Kidney capillary endothelial cell (primary cell): ENCODE results near the gene AAK1.
"Not testable (repeated sequence)": the region's sequence is repeated elsewhere in the genome, so short reads cannot be mapped to it uniquely, and the experiment has no call there.

Experiments used
- DNase-seq: peaks from one replicate; pipeline ENCODE4 v3.0.0-alpha.2; 2018; ENCODE audit warnings: low spot score

Gene AAK1

GRCh38 chr2:69600425-69600824, 43.1 kb downstream of the AAK1 start:
- DNase-seq = no peak

- no peak for DNase-seq
Measured at GRCh38 chr2:69597843-69598610, 45.5 kb downstream of the AAK1 start.

- no peak for DNase-seq
Measured at GRCh38 chr2:69597105-69597504, 46.4 kb downstream of the AAK1 start.

- DNase-seq = no peak
Measured at GRCh38 chr2:69594341-69594740, 49.2 kb downstream of the AAK1 start.

GRCh38 chr2:69592511-69592910, 51.0 kb downstream of the AAK1 start:
- DNase-seq = no peak

- DNase-seq = no peak
Measured at GRCh38 chr2:69589973-69590652, 53.4 kb downstream of the AAK1 start.

GRCh38 chr2:69588945-69589344, 54.6 kb downstream of the AAK1 start:
- DNase-seq = no peak

- no peak for DNase-seq
Measured at GRCh38 chr2:69588403-69588802, 55.1 kb downstream of the AAK1 start.

GRCh38 chr2:69585855-69586555, 57.5 kb downstream of the AAK1 start:
- DNase-seq = no peak

GRCh38 chr2:69584127-69584889, 59.2 kb downstream of the AAK1 start:
- no peak for DNase-seq

- no peak for DNase-seq
Measured at GRCh38 chr2:69583321-69583833, 60.2 kb downstream of the AAK1 start.

- no peak for DNase-seq
Measured at GRCh38 chr2:69582582-69583176, 60.9 kb downstream of the AAK1 start.

- no peak for DNase-seq
Measured at GRCh38 chr2:69581774-69582581, 61.6 kb downstream of the AAK1 start.

- DNase-seq = no peak
Measured at GRCh38 chr2:69580486-69580885, 63.1 kb downstream of the AAK1 start.

GRCh38 chr2:69579536-69579935, 64.0 kb downstream of the AAK1 start:
- DNase-seq = no peak

GRCh38 chr2:69578198-69578540, 65.4 kb downstream of the AAK1 start:
- DNase-seq = no peak

GRCh38 chr2:69577467-69578197, 65.9 kb downstream of the AAK1 start:
- no peak for DNase-seq

GRCh38 chr2:69576880-69577279, 66.7 kb downstream of the AAK1 start:
- no peak for DNase-seq

GRCh38 chr2:69575926-69576325, 67.6 kb downstream of the AAK1 start:
- DNase-seq = no peak

GRCh38 chr2:69575371-69575770, 68.2 kb downstream of the AAK1 start:
- DNase-seq = not testable (repeated sequence)
